HG03175 (cell line): Measurements from ENCODE around the gene LCN2.
"Not testable (repeated sequence)": the region's sequence is repeated elsewhere in the genome, so short reads cannot be mapped to it uniquely, and the experiment has no call there.

Experiments
- ATAC-seq: cut with Tn5 transposase; IDR thresholded peaks from one replicate; pipeline ENCODE4 v1.9.1; 2021; ENCODE audit warnings: mild to moderate bottlenecking, moderate library complexity; ENCODE audit not compliant: unreplicated experiment

Gene LCN2

GRCh38 chr9:128163523-128164306, 14.5 kb downstream of the LCN2 start:
- ATAC-seq: no peak

GRCh38 chr9:128164307-128164885, 15.1 kb downstream of the LCN2 start:
- ATAC-seq: no peak

GRCh38 chr9:128166169-128166568, 16.9 kb downstream of the LCN2 start:
- ATAC-seq: no peak

GRCh38 chr9:128167209-128167608, 18.0 kb downstream of the LCN2 start:
- no peak for ATAC-seq

- ATAC-seq: no peak
Observed at GRCh38 chr9:128168731-128169308, 19.6 kb downstream of the LCN2 start.

GRCh38 chr9:128169492-128169891, 20.2 kb downstream of the LCN2 start:
- ATAC-seq: no peak

GRCh38 chr9:128169925-128170324, 20.7 kb downstream of the LCN2 start:
- ATAC-seq: no peak

GRCh38 chr9:128174062-128174461, 24.8 kb downstream of the LCN2 start:
- ATAC-seq: no peak

GRCh38 chr9:128175102-128175563, 25.9 kb downstream of the LCN2 start:
- no peak for ATAC-seq

GRCh38 chr9:128175726-128176125, 26.5 kb downstream of the LCN2 start:
- ATAC-seq: no peak

GRCh38 chr9:128178806-128179431, 29.7 kb downstream of the LCN2 start:
- ATAC-seq: no peak

- ATAC-seq: no peak
Observed at GRCh38 chr9:128180001-128180400, 30.7 kb downstream of the LCN2 start.

- ATAC-seq: no peak
Observed at GRCh38 chr9:128180447-128180846, 31.2 kb downstream of the LCN2 start.

- not testable (repeated sequence) for ATAC-seq
Observed at GRCh38 chr9:128181480-128181879, 32.2 kb downstream of the LCN2 start.

- no peak for ATAC-seq
Observed at GRCh38 chr9:128182893-128183588, 33.8 kb downstream of the LCN2 start.

GRCh38 chr9:128185979-128186965, 37.0 kb downstream of the LCN2 start:
- no peak for ATAC-seq

GRCh38 chr9:128187361-128187760, 38.1 kb downstream of the LCN2 start:
- no peak for ATAC-seq

- ATAC-seq: no peak
Observed at GRCh38 chr9:128188209-128188608, 39.0 kb downstream of the LCN2 start.

- ATAC-seq: no peak
Observed at GRCh38 chr9:128190013-128190412, 40.8 kb downstream of the LCN2 start.
